Measurements from ENCODE around the gene HTR1D.

The HTR1D gene

GRCh38 chr1:23150742-23151141 lies 66.6 kb downstream of the HTR1D start:
- DNase-seq (ENCODE audit: low read depth, low spot score): no peak

GRCh38 chr1:23150125-23150524 lies 67.2 kb downstream of the HTR1D start:
- DNase-seq (ENCODE audit: low read depth, low spot score): no peak

GRCh38 chr1:23149114-23149513 lies 68.2 kb downstream of the HTR1D start:
- DNase-seq (ENCODE audit: low read depth, low spot score): no peak

GRCh38 chr1:23148084-23148483 lies 69.2 kb downstream of the HTR1D start:
- no peak for DNase-seq (ENCODE audit: low read depth, low spot score)

All from activated CD4-positive, CD25-positive, alpha-beta regulatory T cell treated with anti-CD3 and anti-CD28 coated beads, Interleukin-2, amount 50 U/mL, for 16 hours (primary cell).